ENCODE results near the gene RSRC1. TPM values are rescaled to one million over a fixed set of nuclear protein-coding genes. Genes with fewer than 3 reads are reported as not detected.

The RSRC1 gene
- total RNA-seq, 1 donor from 2014 or later: 80.5 TPM

GRCh38 chr3:158205994-158206393 lies 96.1 kb downstream of the RSRC1 start:
- H2AFZ ChIP-seq (replicated peaks): no peak overlapping the region
- Mint-ChIP-seq H3K9me3 (peaks cover 8% of the 10 kb centered on the region), H3K27ac (no peak overlapping the region), H3K36me3 (peaks cover 2% of the 10 kb centered on the region), H3K4me1 (no peaks in the 10 kb centered on the region), H3K4me3 (no peak overlapping the region), H3K27me3 (ENCODE audit: insufficient read depth, low read depth) (no peaks in the 10 kb centered on the region)
- no peak overlapping the region for H3K4me3 ChIP-seq
- peaks cover 2% of the 10 kb centered on the region for H3K36me3 ChIP-seq
- H3K4me1 ChIP-seq: no peaks in the 10 kb centered on the region
- H4K20me1 ChIP-seq (ENCODE audit: low read depth): no peaks in the 10 kb centered on the region
- no peak overlapping the region for H3K4me2 ChIP-seq
- H3K79me2 ChIP-seq (ENCODE audit: low read depth): no peaks in the 10 kb centered on the region
- no peak overlapping the region for H3K9ac ChIP-seq
- DNase-seq (ENCODE audit: low spot score): no peak
- no peak for TF ChIP-seq EZH2 (IDR thresholded peaks at IDR 0.05)
- TF ChIP-seq CTCF (IDR thresholded peaks at IDR 0.05): no peak
- no peak for TF ChIP-seq EZH2phosphoT487 (IDR thresholded peaks at IDR 0.05)
- H3K27ac ChIP-seq: no peak overlapping the region
- H3F3A ChIP-seq (ENCODE audit: low read depth): no peaks in the 10 kb centered on the region
- no peaks in the 10 kb centered on the region for H3K9me3 ChIP-seq (ENCODE audit: low read depth)
- H3K27me3 ChIP-seq: no peaks in the 10 kb centered on the region

- Mint-ChIP-seq H3K4me1 (peaks cover 3% of the 10 kb centered on the region), H3K36me3 (no peaks in the 10 kb centered on the region), H3K27me3 (ENCODE audit: insufficient read depth, low read depth) (no peaks in the 10 kb centered on the region), H3K27ac (no peak overlapping the region), H3K4me3 (no peak overlapping the region), H3K9me3 (no peaks in the 10 kb centered on the region)
- Histone ChIP-seq H2AFZ (replicated peaks) (no peak overlapping the region), H3K4me2 (no peak overlapping the region), H3K27ac (no peak overlapping the region), H3F3A (ENCODE audit: low read depth) (no peaks in the 10 kb centered on the region), H3K79me2 (ENCODE audit: low read depth) (no peaks in the 10 kb centered on the region), H3K9me3 (ENCODE audit: low read depth) (no peaks in the 10 kb centered on the region), H3K4me1 (no peaks in the 10 kb centered on the region), H4K20me1 (ENCODE audit: low read depth) (no peaks in the 10 kb centered on the region), H3K27me3 (no peaks in the 10 kb centered on the region), H3K9ac (no peak overlapping the region), H3K36me3 (no peaks in the 10 kb centered on the region), H3K4me3 (no peak overlapping the region)
- no peak for TF ChIP-seq CTCF (IDR thresholded peaks at IDR 0.05)
- TF ChIP-seq EZH2phosphoT487 (IDR thresholded peaks at IDR 0.05): no peak
- no peak for TF ChIP-seq EZH2 (IDR thresholded peaks at IDR 0.05)
- DNase-seq (ENCODE audit: low spot score): no peak
Measured at GRCh38 chr3:158210067-158210466, 100.2 kb downstream of the RSRC1 start.

GRCh38 chr3:158213461-158213860 lies 103.6 kb downstream of the RSRC1 start:
- TF ChIP-seq CTCF (IDR thresholded peaks at IDR 0.05) (no peak), EZH2phosphoT487 (IDR thresholded peaks at IDR 0.05) (no peak), EZH2 (IDR thresholded peaks at IDR 0.05) (no peak)
- no peaks in the 10 kb centered on the region for H3F3A ChIP-seq (ENCODE audit: low read depth)
- no peaks in the 10 kb centered on the region for H3K36me3 ChIP-seq
- Mint-ChIP-seq H3K27ac (no peak overlapping the region), H3K36me3 (no peaks in the 10 kb centered on the region), H3K4me1 (peaks cover 3% of the 10 kb centered on the region), H3K27me3 (ENCODE audit: insufficient read depth, low read depth) (no peaks in the 10 kb centered on the region), H3K9me3 (no peaks in the 10 kb centered on the region), H3K4me3 (no peak overlapping the region)
- no peak overlapping the region for H3K4me2 ChIP-seq
- H4K20me1 ChIP-seq (ENCODE audit: low read depth): no peaks in the 10 kb centered on the region
- H2AFZ ChIP-seq (replicated peaks): no peak overlapping the region
- H3K9me3 ChIP-seq (ENCODE audit: low read depth): no peaks in the 10 kb centered on the region
- H3K4me1 ChIP-seq: no peaks in the 10 kb centered on the region
- H3K27me3 ChIP-seq: no peaks in the 10 kb centered on the region
- H3K9ac ChIP-seq: no peak overlapping the region
- no peak overlapping the region for H3K27ac ChIP-seq
- H3K4me3 ChIP-seq: no peak overlapping the region
- H3K79me2 ChIP-seq (ENCODE audit: low read depth): no peaks in the 10 kb centered on the region
- no peak for DNase-seq (ENCODE audit: low spot score)

Measured in neural progenitor cell (in vitro differentiated cells).